HepG2 (cell line): ENCODE measurements around the gene COQ9. TPM values are rescaled to one million over a fixed set of nuclear protein-coding genes. Genes with fewer than 3 reads are reported as not detected.

Experiments used
- ATAC-seq: fragments of 200-7000 bp; cut with Tn5 transposase; 3 replicates; pipeline ENCODE4 v1.9.1; 2020; ENCODE audit warnings: mild to moderate bottlenecking, moderate library complexity
- BruUV-seq: library from RNA; stranded (reverse); fragments of 400-500 nt; replicated peaks from 2 replicates; lab custom pipeline; 2021; lab: Mats Ljungman, UMichigan
- CTCF ChIA-PET: fragments of 300-600 bp; formaldehyde crosslinking; extraction: SDS; loops from one replicate; lab custom pipeline; 2021; ENCODE audit warnings: low total read pairs, inconsistent platforms, low intra/inter-chr PET ratio; lab: Yijun Ruan, JAX
- POLR2A ChIA-PET: fragments of 350-600 bp; sonication (Branson Sonifier 250); formaldehyde crosslinking; loops from one replicate; lab custom pipeline; 2020; ENCODE audit warnings: antibody characterized with exemption, inconsistent platforms; lab: Yijun Ruan, JAX
- DNase-seq: peaks from one replicate; pipeline ENCODE4 v3.0.0-alpha.2; 2015; ENCODE audit warnings: low spot score
- FAIRE-seq: peaks from 3 replicates; lab custom pipeline; 2011; peaks lifted over from hg19 to GRCh38; lab: Jason Lieb, UNC
- H2AFZ ChIP-seq: one replicate; pipeline ENCODE4 v1.6.1; 2011; ENCODE audit warnings: low read length, inconsistent platforms
- H3K27ac ChIP-seq: fragments of 300-600 bp; 3 replicates; pipeline ENCODE4 v1.8.0; 2011; ENCODE audit warnings: mixed run types, mild to moderate bottlenecking, mixed read lengths, low read length, inconsistent platforms; ENCODE audit not compliant: insufficient read depth; ENCODE audit errors: extremely low read length
- H3K27me3 ChIP-seq, 2 experiments: fragments of 200-600 bp in 1 of 2; 2 replicates in 1 of 2; 3 replicates in 1 of 2; pipeline versions ENCODE4 v1.6.0 to v1.8.0; 2011; ENCODE audit warnings: low read length in 2 of 2, mild to moderate bottlenecking in 2 of 2, moderate library complexity in 2 of 2, inconsistent platforms in 1 of 2; ENCODE audit not compliant: insufficient read depth in 2 of 2, control insufficient read depth in 1 of 2
- H3K36me3 ChIP-seq, 2 experiments: fragments of 200-600 bp in 1 of 2; replicated peaks in 1 of 2; 2 replicates in 1 of 2; 3 replicates in 1 of 2; pipeline versions ENCODE4 v1.5.1 to v1.8.0; 2011; ENCODE audit warnings: low read length in 2 of 2, inconsistent platforms in 1 of 2; ENCODE audit not compliant: insufficient read depth in 2 of 2, control insufficient read depth in 1 of 2
- H3K4me1 ChIP-seq: 2 replicates; pipeline ENCODE4 v1.5.1; 2012; ENCODE audit warnings: low read length, inconsistent platforms; ENCODE audit not compliant: insufficient read depth
- H3K4me2 ChIP-seq: 2 replicates; pipeline ENCODE4 v1.6.0; 2011; ENCODE audit warnings: low read depth, low read length, inconsistent platforms
- H3K4me3 ChIP-seq, 3 experiments: fragments of 200-600 bp in 1 of 3; sonication (generic), shearing (Covaris generic) in 1 of 3; replicated peaks in 1 of 3; 2 replicates each; pipeline ENCODE4 v1.5.1; 2011 to 2016; ENCODE audit warnings: low read length in 3 of 3, inconsistent platforms in 2 of 3, low read depth in 2 of 3, mild to moderate bottlenecking in 2 of 3, control low read depth in 1 of 3, mixed read lengths in 1 of 3; ENCODE audit not compliant: insufficient read depth in 1 of 3
- H3K79me2 ChIP-seq: one replicate; pipeline ENCODE4 v1.6.1; 2011; ENCODE audit warnings: low read length, inconsistent platforms; ENCODE audit not compliant: insufficient read depth
- H3K9ac ChIP-seq: 2 replicates; pipeline ENCODE4 v1.6.0; 2011; ENCODE audit warnings: mild to moderate bottlenecking, low read depth, low read length, inconsistent platforms; ENCODE audit not compliant: insufficient read depth
- H3K9me3 ChIP-seq: 2 replicates; pipeline ENCODE4 v1.5.1; 2012; ENCODE audit warnings: mild to moderate bottlenecking, low read length
- H4K20me1 ChIP-seq: 2 replicates; pipeline ENCODE4 v1.6.0; 2011; ENCODE audit warnings: inconsistent platforms, mild to moderate bottlenecking, low read length, moderate library complexity; ENCODE audit not compliant: insufficient read depth
- CEBPB ChIP-seq: IDR thresholded peaks from 2 replicates; pipeline ENCODE4 v1.6.1; 2011; ENCODE audit warnings: low read depth, low read length, improper control_type of control experiment, borderline replicate concordance
- KDM5A ChIP-seq: fragments of 200-600 bp; sonication (generic); IDR thresholded peaks from 2 replicates; pipeline ENCODE4 v1.7.0; 2018; ENCODE audit warnings: antibody characterized with exemption, mild to moderate bottlenecking, low read length, borderline replicate concordance
- MTF2 ChIP-seq: sonication (generic); formaldehyde crosslinking; IDR thresholded peaks from 2 replicates; pipeline ENCODE4 v1.5.0; 2020; ENCODE audit warnings: missing genetic modification reagents, borderline replicate concordance
- NFKBIZ ChIP-seq: IDR thresholded peaks from 2 replicates; pipeline ENCODE4 v1.6.1; 2018; ENCODE audit warnings: missing genetic modification reagents, missing compliant biosample characterization
- RXRB ChIP-seq: IDR thresholded peaks from 2 replicates; pipeline ENCODE4 v1.6.1; 2016; ENCODE audit warnings: borderline replicate concordance, missing genetic modification reagents, missing compliant biosample characterization
- SIN3A ChIP-seq: IDR thresholded peaks from 2 replicates; pipeline ENCODE4 v1.6.1; 2011; ENCODE audit warnings: low read depth, mild to moderate bottlenecking, control low read depth, low read length, borderline replicate concordance
- ZKSCAN1 ChIP-seq: fragments of 150-350 bp; IDR thresholded peaks from 2 replicates; pipeline ENCODE4 v1.6.1; 2014; ENCODE audit warnings: low read length
- ZNF101 ChIP-seq: sonication (generic); formaldehyde crosslinking; IDR thresholded peaks from 2 replicates; pipeline ENCODE4 v1.4.0; 2020; ENCODE audit warnings: mild to moderate bottlenecking, low read depth, missing genetic modification reagents, borderline replicate concordance
- ZNF326 ChIP-seq: sonication (generic); formaldehyde crosslinking; IDR thresholded peaks from 2 replicates; pipeline ENCODE4 v1.4.0; 2020; ENCODE audit warnings: missing genetic modification reagents, borderline replicate concordance
- ZNF713 ChIP-seq: sonication (generic); formaldehyde crosslinking; IDR thresholded peaks from 2 replicates; pipeline ENCODE4 v1.4.0; 2020; ENCODE audit warnings: mild to moderate bottlenecking, missing genetic modification reagents
- ZNF773 ChIP-seq: sonication (generic); formaldehyde crosslinking; IDR thresholded peaks from 2 replicates; pipeline ENCODE4 v1.4.0; 2020; ENCODE audit warnings: missing genetic modification reagents, borderline replicate concordance
- ZNF879 ChIP-seq: sonication (generic); formaldehyde crosslinking; IDR thresholded peaks from 2 replicates; pipeline ENCODE4 v1.8.1; 2023; ENCODE audit warnings: missing genetic modification reagents
- WGBS: methylation state at CpG from one replicate; pipeline ENCODE4 v1.1.6; 2017; ENCODE audit warnings: low lambda C conversion rate; 5-methylcytosine and 5-hydroxymethylcytosine counted together
- in situ Hi-C: cut with HindIII; loops from 2 replicates; pipeline ENCODE4 v1.10.0; 2017; ENCODE audit warnings: low pct_unique_long_range_greater_than_20kb; ENCODE audit not compliant: extremely low pct_ligation_motif_present
- intact Hi-C: fragments of 100-400 bp; cut with micrococcal nuclease; formaldehyde crosslinking; loops from one replicate; pipeline ENCODE4 v1.10.0; 2022; ENCODE audit not compliant: unreplicated experiment
- polyA plus RNA-seq, 8 experiments: library from polyadenylated mRNA; depleted of rRNA in 3 of 8; stranded (reverse) in 7 of 8; unstranded in 1 of 8; fragments of >200 nt; fragmentation: Illumina TruSeq in 4 of 8; extraction: Trizol in 4 of 8; gene quantifications; 2 replicates each; pipeline versions ENCODE4 v1.2.1 to v1.2.3, GENCODE V29; 2011 to 2016; ENCODE audit warnings: low read depth in 4 of 8, missing spikeins in 1 of 8, mixed read lengths in 1 of 8; ENCODE audit not compliant: insufficient read depth in 1 of 8
- total RNA-seq, 5 experiments: library from RNA; depleted of rRNA; stranded (reverse); fragments of >200 nt; fragmentation: Illumina TruSeq; extraction: Trizol; gene quantifications; 2 replicates each; pipeline ENCODE4 v1.2.3, GENCODE V29; 2016; ENCODE audit warnings: low read depth in 1 of 5
- TF ChIP-seq, protein P1 (sequence below): sonication (generic); formaldehyde crosslinking; IDR thresholded peaks from 2 replicates; pipeline ENCODE4 v1.5.1; 2020; ENCODE audit warnings: missing genetic modification reagents, mild to moderate bottlenecking, borderline replicate concordance
- TF ChIP-seq, protein P2 (sequence below): sonication (generic); formaldehyde crosslinking; IDR thresholded peaks from 2 replicates; pipeline ENCODE4 v1.5.0; 2020; ENCODE audit warnings: missing genetic modification reagents, mild to moderate bottlenecking, borderline replicate concordance

COQ9 gene
- total and polyA plus RNA-seq, 2 of the 13 experiments (the other 11 are each of a cell fraction or from before 2014, with no cell fraction given) = 57.5 to 108 TPM

DNA sequence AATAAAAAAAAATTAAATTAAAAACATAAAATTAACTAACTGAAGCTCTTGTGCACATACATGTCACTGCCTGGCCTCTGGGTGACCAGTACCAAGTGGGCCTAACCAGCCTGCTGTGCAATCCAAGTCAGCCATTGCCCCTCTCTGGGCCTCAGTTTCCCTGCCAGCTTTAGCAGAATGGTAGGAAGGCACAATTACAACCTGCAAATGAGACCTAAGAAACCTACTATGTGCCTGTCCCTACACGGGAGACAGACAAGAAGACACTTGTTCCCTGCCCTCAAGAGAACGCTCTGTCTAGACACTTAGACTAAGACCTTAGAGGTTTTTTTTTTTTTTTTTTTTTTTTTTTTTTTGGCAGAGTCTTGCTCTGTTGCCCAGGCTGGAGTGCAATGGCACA, 1.8 kb upstream of the COQ9 start:
- Histone ChIP-seq H3K4me2 (0 out of 2 replicates have a peak overlapping the region, but pooled peaks have one; percentile 3), H2AFZ (no peak overlapping the region), H3K4me1 (peaks cover 46% of the 10 kb centered on the region), H3K36me3 (peaks cover 0 to 3% of the 10 kb centered on the region in 2 experiments; a peak in 3 of 5 replicates), H3K27me3 (no peaks in the 10 kb centered on the region; a peak in 1 of 5 replicates), H4K20me1 (no peaks in the 10 kb centered on the region), H3K9ac (no peak overlapping the region), H3K9me3 (no peaks in the 10 kb centered on the region), H3K79me2 (peaks cover 24% of the 10 kb centered on the region), H3K4me3 (no peak overlapping the region), H3K27ac (no peak overlapping the region)
- ChIA-PET POLR2A (interaction anchor here (0.7 to 3.8 kb wide), 4 partner anchors 13 to 26 kb away, joined by 3 to 46 read pairs (median 25); partner anchors contain the start of gene POLR2C), CTCF (no interaction called here)
- DNase-seq (no peak), ATAC-seq (no peak), FAIRE-seq (no peak)
- WGBS = 98% methylated on average over 2 of the region's 2 CpGs
- BruUV-seq = no TSS peak
- no peak for TF ChIP-seq ZNF713 (CRISPR knock-in tag)
- TF ChIP-seq ZKSCAN1 = peak; percentile 74
- no peak for TF ChIP-seq RXRB (CRISPR knock-in tag)
- no peak for TF ChIP-seq SIN3A
- no peak for TF ChIP-seq CEBPB
- intact Hi-C loops (no loop called here), in situ Hi-C loops (no loop called here)

- intact Hi-C loops = loop anchor here (2.0 kb wide), 1 partner anchor 28 kb away; no protein-coding TSS in a partner anchor
- POLR2A ChIA-PET = interaction anchor here (0.5 to 3.8 kb wide), 35 partner anchors 8 to 1011 kb away, joined by 3 to 55 read pairs (median 6); partner anchors contain the start of genes CFAP20, CX3CL1, DOK4 and KATNB1
- H3K27me3 ChIP-seq = no peaks in the 10 kb centered on the region; a peak in 1 of 5 replicates
- TF ChIP-seq, protein P1, sequence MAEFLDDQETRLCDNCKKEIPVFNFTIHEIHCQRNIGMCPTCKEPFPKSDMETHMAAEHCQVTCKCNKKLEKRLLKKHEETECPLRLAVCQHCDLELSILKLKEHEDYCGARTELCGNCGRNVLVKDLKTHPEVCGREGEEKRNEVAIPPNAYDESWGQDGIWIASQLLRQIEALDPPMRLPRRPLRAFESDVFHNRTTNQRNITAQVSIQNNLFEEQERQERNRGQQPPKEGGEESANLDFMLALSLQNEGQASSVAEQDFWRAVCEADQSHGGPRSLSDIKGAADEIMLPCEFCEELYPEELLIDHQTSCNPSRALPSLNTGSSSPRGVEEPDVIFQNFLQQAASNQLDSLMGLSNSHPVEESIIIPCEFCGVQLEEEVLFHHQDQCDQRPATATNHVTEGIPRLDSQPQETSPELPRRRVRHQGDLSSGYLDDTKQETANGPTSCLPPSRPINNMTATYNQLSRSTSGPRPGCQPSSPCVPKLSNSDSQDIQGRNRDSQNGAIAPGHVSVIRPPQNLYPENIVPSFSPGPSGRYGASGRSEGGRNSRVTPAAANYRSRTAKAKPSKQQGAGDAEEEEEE (CRISPR knock-in tag) = 0 out of 2 replicates have a peak, but pooled peaks have one; percentile 34
- TF ChIP-seq ZNF773 (CRISPR knock-in tag) (no peak), MTF2 (CRISPR knock-in tag) (0 out of 2 replicates have a peak, but pooled peaks have one; percentile 60), ZNF101 (CRISPR knock-in tag) (0 out of 2 replicates have a peak, but pooled peaks have one; percentile 19), ZNF326 (CRISPR knock-in tag) (no peak), KDM5A (peak; percentile 68; the same call in 1 of the 2 replicates), ZNF879 (CRISPR knock-in tag) (peak; percentile 68; the same call in 1 of the 2 replicates), NFKBIZ (CRISPR knock-in tag) (0 out of 2 replicates have a peak, but pooled peaks have one; percentile 3)
- TF ChIP-seq, protein P2, sequence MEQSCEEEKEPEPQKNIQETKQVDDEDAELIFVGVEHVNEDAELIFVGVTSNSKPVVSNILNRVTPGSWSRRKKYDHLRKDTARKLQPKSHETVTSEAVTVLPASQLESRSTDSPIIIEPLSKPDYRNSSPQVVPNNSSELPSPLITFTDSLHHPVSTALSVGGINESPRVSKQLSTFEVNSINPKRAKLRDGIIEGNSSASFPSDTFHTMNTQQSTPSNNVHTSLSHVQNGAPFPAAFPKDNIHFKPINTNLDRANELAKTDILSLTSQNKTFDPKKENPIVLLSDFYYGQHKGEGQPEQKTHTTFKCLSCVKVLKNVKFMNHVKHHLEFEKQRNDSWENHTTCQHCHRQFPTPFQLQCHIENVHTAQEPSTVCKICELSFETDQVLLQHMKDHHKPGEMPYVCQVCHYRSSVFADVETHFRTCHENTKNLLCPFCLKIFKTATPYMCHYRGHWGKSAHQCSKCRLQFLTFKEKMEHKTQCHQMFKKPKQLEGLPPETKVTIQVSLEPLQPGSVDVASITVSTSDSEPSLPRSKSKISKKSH (CRISPR knock-in tag) = 0 out of 2 replicates have a peak, but pooled peaks have one; percentile 41
Observed at GRCh38 chr16:57446531-57447185, 621 bp upstream of the COQ9 start.

More at GRCh38 chr16:57446531-57447185, 621 bp upstream of the COQ9 start:
- peak overlapping the region; percentile 81 to 95 (median 90) for H3K4me3 ChIP-seq
- CTCF ChIA-PET = no interaction called here
- BruUV-seq = no TSS peak
- no peaks in the 10 kb centered on the region for H4K20me1 ChIP-seq
- peak overlapping the region; percentile 98 for H3K4me2 ChIP-seq
- no peak overlapping the region for H2AFZ ChIP-seq
- no peak for FAIRE-seq
- DNase-seq = no peak
- 4% methylated on average over 13 of the region's 28 CpGs for WGBS
- H3K36me3 ChIP-seq = peaks cover 6 to 11% of the 10 kb centered on the region in 2 experiments; a peak in 4 of 5 replicates
- in situ Hi-C loops = no loop called here
- peaks cover 24% of the 10 kb centered on the region for H3K79me2 ChIP-seq
- peak overlapping the region; percentile 76 for H3K27ac ChIP-seq
- peak; percentile 67 for ATAC-seq
- H3K4me1 ChIP-seq = peaks cover 46% of the 10 kb centered on the region
- H3K9me3 ChIP-seq = no peaks in the 10 kb centered on the region
- peak overlapping the region; percentile 97 for H3K9ac ChIP-seq
